Endothelial cell (in vitro differentiated cells): Measurements from ENCODE around the gene GOLGA6L24. TPM values are rescaled to one million over a fixed set of nuclear protein-coding genes. Genes with fewer than 3 reads are reported as not detected.
"Not testable (repeated sequence)": the region's sequence is repeated elsewhere in the genome, so short reads cannot be mapped to it uniquely, and the experiment has no call there.

Source experiments
- DNase-seq: peaks from one replicate; pipeline ENCODE4 v3.0.0; 2021; ENCODE audit warnings: low spot score
- H3K27ac Mint-ChIP-seq: one replicate; pipeline ENCODE4 v1.8.0; 2021; ENCODE audit warnings: mixed read lengths, inconsistent platforms; ENCODE audit not compliant: unreplicated experiment
- H3K27me3 Mint-ChIP-seq: one replicate; pipeline ENCODE4 v1.8.0; 2021; ENCODE audit warnings: mild to moderate bottlenecking, moderate library complexity, mixed read lengths, inconsistent platforms; ENCODE audit not compliant: unreplicated experiment
- H3K36me3 Mint-ChIP-seq: one replicate; pipeline ENCODE4 v1.8.0; 2021; ENCODE audit warnings: mild to moderate bottlenecking, low read depth, mixed read lengths, inconsistent platforms; ENCODE audit not compliant: unreplicated experiment
- H3K4me1 Mint-ChIP-seq: one replicate; pipeline ENCODE4 v1.8.0; 2021; ENCODE audit warnings: mild to moderate bottlenecking, mixed read lengths, inconsistent platforms; ENCODE audit not compliant: unreplicated experiment
- H3K4me3 Mint-ChIP-seq: one replicate; pipeline ENCODE4 v1.8.0; 2021; ENCODE audit warnings: mild to moderate bottlenecking, mixed read lengths, inconsistent platforms; ENCODE audit not compliant: unreplicated experiment
- H3K9me3 Mint-ChIP-seq: one replicate; pipeline ENCODE4 v1.8.0; 2021; ENCODE audit warnings: mixed read lengths, inconsistent platforms; ENCODE audit not compliant: unreplicated experiment
- total RNA-seq: library from RNA; stranded (reverse); fragmentation: NEBNext Ultra II Directional; extraction: Animal tissue kit (Norgen Biotek cat#: 25700); gene quantifications from one replicate; pipeline ENCODE4 v1.2.1, GENCODE V29; 2021; ENCODE audit not compliant: unreplicated experiment

GOLGA6L24 gene
- total RNA-seq, 1 donor from 2014 or later = not detected

GRCh38 chr15:28310454-28310853, 47.4 kb downstream of the GOLGA6L24 start:
- H3K36me3 Mint-ChIP-seq = peaks cover 43% of the 10 kb centered on the region
- not testable (repeated sequence) for H3K4me3 Mint-ChIP-seq, H3K4me1 Mint-ChIP-seq, H3K27ac Mint-ChIP-seq, H3K27me3 Mint-ChIP-seq, H3K9me3 Mint-ChIP-seq, DNase-seq

- H3K4me1 Mint-ChIP-seq, H3K27ac Mint-ChIP-seq, H3K27me3 Mint-ChIP-seq, H3K9me3 Mint-ChIP-seq, H3K4me3 Mint-ChIP-seq, DNase-seq: not testable (repeated sequence)
- H3K36me3 Mint-ChIP-seq = peaks cover 32% of the 10 kb centered on the region
Measured at GRCh38 chr15:28308718-28309117, 49.2 kb downstream of the GOLGA6L24 start.

Other genes starting within 250 kb of the GOLGA6L24 start
- 84.6 TPM for gene HERC2, start 35.9 kb downstream of the GOLGA6L24 start, total RNA-seq
- not detected for gene GOLGA8F, start 20.6 kb upstream of the GOLGA6L24 start, total RNA-seq
- gene GOLGA8G, start 174.9 kb upstream of the GOLGA6L24 start, total RNA-seq = not detected
- not detected for gene GOLGA6L25, start 195.5 kb upstream of the GOLGA6L24 start, total RNA-seq